Gastroesophageal sphincter (tissue), 3 donors: ENCODE results near the gene SLC25A53.

ENCODE experiments used
- CTCF ChIP-seq, 4 experiments: fragments of 200-600 bp in 2 of 4; fragments of 450-650 bp in 2 of 4; sonication (generic) in 1 of 4; IDR thresholded peaks; one replicate each; pipeline ENCODE4 v1.5.1; 2017 to 2019; ENCODE audit warnings: antibody characterized with exemption in 4 of 4, mild to moderate bottlenecking in 2 of 4, moderate library complexity in 2 of 4
- POLR2AphosphoS5 ChIP-seq: sonication (generic); formaldehyde crosslinking; IDR thresholded peaks from one replicate; pipeline ENCODE4 v1.6.1; 2017; ENCODE audit warnings: antibody characterized with exemption

- TF ChIP-seq CTCF (IDR thresholded peaks at IDR 0.05) (no peak), POLR2AphosphoS5 (no peak)
These were observed 52.1 kb downstream of the SLC25A53 start for GRCh38 chrX:104104676-104105075.
